IgD-negative memory B cell (primary cell): ENCODE results near the gene KCNK1. TPM values are rescaled to one million over a fixed set of nuclear protein-coding genes. Genes with fewer than 3 reads are reported as not detected.
"Not testable (repeated sequence)": the region's sequence is repeated elsewhere in the genome, so short reads cannot be mapped to it uniquely, and the experiment has no call there.

Experiments
- H3K27ac Mint-ChIP-seq, 3 donors: one replicate each; pipeline ENCODE4 v1.8.0; 2020 to 2022; ENCODE audit warnings: mild to moderate bottlenecking in 3 of 3, mixed read lengths in 3 of 3, moderate library complexity in 1 of 3
- H3K27me3 Mint-ChIP-seq: one replicate; pipeline ENCODE4 v1.8.0; 2021; ENCODE audit warnings: mixed read lengths
- H3K36me3 Mint-ChIP-seq: one replicate; pipeline ENCODE4 v1.8.0; 2020; ENCODE audit warnings: mild to moderate bottlenecking, mixed read lengths
- H3K4me1 Mint-ChIP-seq, 3 donors: one replicate each; pipeline ENCODE4 v1.8.0; 2020 to 2022; ENCODE audit warnings: mixed read lengths in 3 of 3, mild to moderate bottlenecking in 1 of 3
- H3K4me3 Mint-ChIP-seq, 4 donors: one replicate each; pipeline ENCODE4 v1.8.0; 2020 to 2022; ENCODE audit warnings: mild to moderate bottlenecking in 4 of 4, mixed read lengths in 4 of 4, moderate library complexity in 3 of 4
- H3K9me3 Mint-ChIP-seq, 3 donors: one replicate each; pipeline ENCODE4 v1.8.0; 2020 to 2021; ENCODE audit warnings: mixed read lengths in 3 of 3, mild to moderate bottlenecking in 1 of 3
- polyA plus RNA-seq: library from polyadenylated mRNA; unstranded; fragments of 300-500 nt; fragmentation: Illumina TruSeq; gene quantifications from one replicate; pipeline ENCODE4 v1.2.3, GENCODE V29; 2021

The KCNK1 gene
- polyA plus RNA-seq, 1 donor from 2014 or later = not detected

DNA sequence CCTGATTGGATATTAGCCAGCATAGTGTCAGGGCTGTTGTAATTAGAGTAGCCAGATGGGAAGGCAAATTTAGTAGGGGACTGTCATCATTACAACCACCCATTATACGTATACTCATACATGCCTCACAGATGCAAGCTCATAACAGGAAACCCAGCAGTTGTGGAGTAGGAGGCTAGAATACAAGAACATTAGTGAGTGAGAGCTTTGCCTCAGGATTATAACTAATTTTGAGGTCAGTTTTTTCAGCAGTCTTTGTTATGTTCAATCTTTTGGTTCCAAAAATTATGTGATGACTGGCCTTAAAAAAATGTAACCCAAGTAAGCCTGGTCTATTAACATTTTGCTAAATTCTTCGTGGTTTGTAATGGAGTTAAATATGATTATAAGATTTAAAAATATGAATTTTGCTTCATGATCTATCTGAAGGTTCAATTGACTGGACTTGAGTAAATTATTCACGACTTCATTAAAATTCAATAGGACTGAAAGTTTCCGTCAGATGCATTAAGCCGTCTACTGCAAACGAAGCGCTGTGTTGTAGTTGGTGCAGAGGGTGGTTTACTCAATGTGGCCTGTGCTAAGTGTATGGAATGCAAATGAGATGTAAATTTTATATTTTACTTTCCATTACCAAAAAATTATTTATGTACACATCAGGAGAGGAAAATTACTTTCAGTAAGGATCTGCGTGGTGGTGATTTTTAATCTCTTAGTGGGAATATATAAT, 48.8 kb downstream of the KCNK1 start:
- Mint-ChIP-seq H3K9me3 (peaks cover 0 to 4% (median 3%) of the 10 kb centered on the region in 3 donors), H3K27me3 (no peaks in the 10 kb centered on the region), H3K4me1 (no peaks in the 10 kb centered on the region), H3K27ac (no peak overlapping the region), H3K4me3 (no peak overlapping the region), H3K36me3 (no peaks in the 10 kb centered on the region)

DNA sequence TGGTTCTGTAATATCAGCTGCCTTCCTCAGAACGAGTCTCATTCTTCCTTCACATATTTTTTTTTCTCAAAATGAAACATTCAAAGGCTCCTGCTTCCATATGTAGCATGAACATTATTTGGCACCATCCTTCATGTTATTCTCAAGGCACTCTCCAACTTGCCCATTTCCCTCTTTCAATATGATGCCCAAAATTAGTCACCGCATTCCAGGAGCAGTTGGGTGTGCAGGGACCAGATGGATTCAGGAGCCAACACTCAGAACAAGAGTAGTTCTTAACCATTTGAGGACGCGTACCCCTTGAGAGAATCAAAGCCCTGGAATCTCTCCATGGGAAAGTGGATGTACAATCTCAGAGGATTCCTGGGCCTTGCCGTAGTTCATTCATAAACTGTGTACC, 50.3 kb downstream of the KCNK1 start:
- no peaks in the 10 kb centered on the region for H3K36me3 Mint-ChIP-seq
- H3K4me1 Mint-ChIP-seq = no peaks in the 10 kb centered on the region
- H3K4me3 Mint-ChIP-seq = no peak overlapping the region
- H3K27me3 Mint-ChIP-seq = no peaks in the 10 kb centered on the region
- no peak overlapping the region for H3K27ac Mint-ChIP-seq
- peaks cover 0 to 4% (median 3%) of the 10 kb centered on the region in 3 donors for H3K9me3 Mint-ChIP-seq

DNA sequence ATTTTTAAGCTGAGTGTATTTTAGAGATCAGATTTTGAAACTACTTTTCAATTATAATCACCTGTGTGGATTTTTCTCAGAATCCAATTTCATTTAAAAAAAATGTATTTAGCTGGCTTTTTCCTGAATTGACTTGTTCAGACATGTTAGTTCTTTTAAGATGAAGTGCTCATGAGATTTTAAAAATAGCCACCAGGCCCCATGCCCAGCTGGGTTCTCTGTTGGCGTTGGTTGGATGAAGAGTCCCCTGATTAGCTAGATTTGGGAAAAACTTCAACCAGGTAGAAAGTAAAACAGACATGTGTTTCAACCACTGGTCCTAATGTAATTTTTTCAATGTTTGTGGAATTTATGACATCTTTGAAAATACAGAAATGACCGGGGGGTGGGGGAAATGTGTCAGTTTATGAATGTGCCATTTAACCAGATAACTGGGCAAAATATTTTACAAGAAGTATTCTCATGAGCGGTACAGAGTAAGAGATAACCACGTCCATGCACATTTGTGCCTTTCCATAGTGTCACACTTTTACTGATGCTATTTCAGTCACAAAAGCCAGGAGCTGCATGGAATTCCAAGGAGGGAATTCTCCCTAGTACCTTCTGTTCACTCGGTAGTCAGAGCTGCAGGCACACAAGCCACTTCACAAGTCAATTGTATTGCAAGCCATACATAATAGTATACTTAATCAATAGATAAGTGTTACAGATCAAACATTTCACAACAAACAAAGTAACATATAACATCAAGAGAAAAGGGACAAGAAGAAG, 51.1 kb downstream of the KCNK1 start:
- Mint-ChIP-seq H3K4me1 (no peaks in the 10 kb centered on the region), H3K27ac (no peak overlapping the region), H3K36me3 (no peaks in the 10 kb centered on the region), H3K9me3 (peaks cover 0 to 4% (median 3%) of the 10 kb centered on the region in 3 donors), H3K27me3 (no peaks in the 10 kb centered on the region), H3K4me3 (no peak overlapping the region)

DNA sequence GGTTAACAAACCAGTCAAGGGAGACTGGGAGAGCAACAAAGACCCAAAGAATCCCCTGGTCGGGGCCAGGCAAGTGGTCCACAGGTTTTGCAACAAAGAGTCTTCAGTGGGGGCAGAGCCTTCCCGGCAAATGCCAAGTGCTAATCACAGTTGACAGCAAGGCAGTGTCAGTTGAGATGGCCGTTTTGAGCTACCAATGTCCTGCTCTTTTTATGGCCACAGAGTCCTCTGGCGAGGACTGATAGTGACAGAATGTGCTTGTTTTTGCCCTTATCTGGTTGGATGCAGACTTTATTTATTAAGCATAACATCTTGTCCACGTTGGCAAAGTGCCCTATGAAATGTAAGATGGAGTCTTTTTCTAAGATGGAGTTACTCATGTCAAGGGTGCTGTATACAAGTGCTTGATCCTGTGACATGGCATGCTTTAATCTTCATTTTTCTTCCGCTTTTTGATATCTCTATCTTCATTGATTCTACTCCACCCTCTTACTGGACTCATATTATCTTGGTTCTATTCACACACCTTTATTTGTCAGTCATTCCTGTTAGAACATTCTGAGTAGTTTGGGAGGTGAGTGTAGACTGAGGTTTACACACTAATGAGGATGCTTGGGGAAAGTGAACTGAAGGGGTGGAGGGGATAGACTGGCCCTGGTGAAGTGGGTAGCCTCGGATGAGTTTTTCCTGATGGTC, 51.8 kb downstream of the KCNK1 start:
- Mint-ChIP-seq H3K27me3 (peaks cover 1% of the 10 kb centered on the region), H3K4me1 (no peaks in the 10 kb centered on the region), H3K36me3 (no peaks in the 10 kb centered on the region), H3K9me3 (peaks cover 2 to 4% (median 3%) of the 10 kb centered on the region in 3 donors), H3K27ac (no peak overlapping the region), H3K4me3 (no peak overlapping the region)

DNA sequence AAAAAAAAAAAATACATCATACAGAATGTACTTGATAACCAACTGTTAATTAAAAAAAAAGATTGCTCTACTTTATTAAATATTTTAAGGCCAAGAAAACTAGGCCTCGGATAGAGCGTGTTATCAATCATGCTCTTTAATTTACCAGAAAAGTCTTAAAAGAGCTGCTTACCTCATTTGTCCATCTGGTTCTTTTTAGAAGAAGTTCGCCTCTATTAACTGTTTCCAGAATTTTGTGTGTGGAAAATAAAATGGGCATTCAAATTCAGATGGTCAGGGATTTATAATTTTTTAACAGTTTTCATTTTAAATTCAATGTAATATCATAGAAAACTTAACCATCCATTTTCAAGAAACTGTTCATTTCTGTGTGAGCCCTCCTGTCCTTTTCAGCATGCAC, 53.8 kb downstream of the KCNK1 start:
- H3K27me3 Mint-ChIP-seq = peaks cover 2% of the 10 kb centered on the region
- no peak overlapping the region for H3K27ac Mint-ChIP-seq
- peaks cover 0 to 3% (median 2%) of the 10 kb centered on the region in 3 donors for H3K9me3 Mint-ChIP-seq
- H3K36me3 Mint-ChIP-seq = no peaks in the 10 kb centered on the region
- H3K4me1 Mint-ChIP-seq = no peaks in the 10 kb centered on the region
- H3K4me3 Mint-ChIP-seq = no peak overlapping the region

DNA sequence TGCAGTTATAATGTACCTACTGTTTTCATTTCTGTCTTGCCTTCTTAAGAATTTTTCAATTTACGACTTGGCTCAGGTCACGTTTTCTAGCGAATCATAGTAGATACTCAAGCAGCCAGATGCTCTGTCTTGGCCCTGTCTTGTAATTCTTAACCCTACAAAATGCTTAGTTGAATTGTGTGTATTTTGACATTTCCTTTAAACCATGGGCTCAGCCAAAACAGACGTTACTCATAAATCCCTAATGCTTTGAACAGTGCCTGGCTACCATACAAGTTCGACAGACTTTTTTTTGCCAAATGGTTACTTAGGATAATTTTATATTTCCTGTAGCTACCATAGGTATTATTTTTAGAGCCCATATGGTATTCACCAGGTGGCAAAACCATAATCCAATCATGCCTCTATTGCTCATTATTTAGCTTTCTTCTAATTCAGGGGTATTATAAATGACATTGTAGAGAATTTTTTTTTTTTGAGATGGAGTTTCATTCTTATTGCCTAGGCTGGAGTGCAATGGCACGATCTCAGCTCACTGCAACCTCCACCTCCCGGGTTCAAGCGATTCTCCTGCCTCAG, 54.3 kb downstream of the KCNK1 start:
- H3K27ac Mint-ChIP-seq = no peak overlapping the region
- peaks cover 5% of the 10 kb centered on the region for H3K27me3 Mint-ChIP-seq
- no peaks in the 10 kb centered on the region for H3K36me3 Mint-ChIP-seq

DNA sequence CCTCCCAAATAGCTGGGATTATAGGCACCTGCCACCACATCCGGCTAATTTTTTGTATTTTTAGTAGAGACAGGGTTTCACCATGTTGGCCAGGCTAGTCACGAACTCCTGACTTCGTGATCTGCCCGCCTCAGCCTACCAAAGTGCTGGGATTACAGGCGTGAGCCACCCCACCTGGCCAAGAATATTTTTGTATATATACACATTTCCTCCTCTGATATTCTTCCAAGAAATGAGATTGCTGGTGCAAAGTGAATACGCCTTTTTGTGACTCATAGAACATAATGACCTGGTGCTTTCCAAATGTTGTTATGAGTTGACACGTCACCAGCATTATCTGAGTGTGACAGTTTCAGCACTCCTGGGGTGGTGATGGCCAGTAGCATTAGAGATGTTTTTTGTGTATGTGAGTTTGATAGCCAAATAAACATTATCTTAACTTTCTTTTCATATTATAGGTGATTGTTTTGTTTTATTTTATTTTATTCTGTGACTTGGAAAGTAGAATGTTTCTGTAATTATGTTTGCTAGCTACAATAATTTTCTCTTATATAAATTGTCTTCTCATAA, 54.9 kb downstream of the KCNK1 start:
- no peak overlapping the region for H3K27ac Mint-ChIP-seq
- H3K36me3 Mint-ChIP-seq = no peaks in the 10 kb centered on the region
- peaks cover 6% of the 10 kb centered on the region for H3K27me3 Mint-ChIP-seq
- H3K4me1 Mint-ChIP-seq = peaks cover 0 to 2% (median 0%) of the 10 kb centered on the region in 3 donors
- H3K9me3 Mint-ChIP-seq = peaks cover 0 to 3% (median 2%) of the 10 kb centered on the region in 3 donors
- no peak overlapping the region for H3K4me3 Mint-ChIP-seq

More for the DNA sequence above, 54.3 kb downstream of the KCNK1 start:
- Mint-ChIP-seq H3K4me3 (no peak overlapping the region), H3K9me3 (peaks cover 0 to 3% (median 2%) of the 10 kb centered on the region in 3 donors), H3K4me1 (peaks cover 0 to 2% (median 0%) of the 10 kb centered on the region in 3 donors)

DNA sequence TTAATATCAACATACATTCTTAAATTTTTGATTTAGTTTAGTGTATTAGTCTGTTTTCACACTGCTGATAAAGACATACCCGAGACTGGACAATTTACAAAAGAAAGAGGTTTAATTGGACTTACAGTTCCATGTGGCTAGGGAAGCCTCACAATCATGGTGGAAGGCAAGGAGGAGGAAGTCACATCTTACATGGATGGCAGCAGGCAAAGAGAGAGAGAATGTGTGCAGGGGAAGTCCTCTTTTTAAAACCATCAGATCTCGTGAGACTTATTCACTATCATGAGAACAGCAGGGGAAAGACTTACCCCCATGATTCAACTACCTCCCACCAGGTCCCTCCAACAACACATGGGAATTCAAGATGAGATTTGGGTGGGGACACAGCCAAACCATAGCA, 56.5 kb downstream of the KCNK1 start:
- H3K9me3 Mint-ChIP-seq, H3K4me1 Mint-ChIP-seq, H3K36me3 Mint-ChIP-seq, H3K4me3 Mint-ChIP-seq, H3K27me3 Mint-ChIP-seq, H3K27ac Mint-ChIP-seq: not testable (repeated sequence)

DNA sequence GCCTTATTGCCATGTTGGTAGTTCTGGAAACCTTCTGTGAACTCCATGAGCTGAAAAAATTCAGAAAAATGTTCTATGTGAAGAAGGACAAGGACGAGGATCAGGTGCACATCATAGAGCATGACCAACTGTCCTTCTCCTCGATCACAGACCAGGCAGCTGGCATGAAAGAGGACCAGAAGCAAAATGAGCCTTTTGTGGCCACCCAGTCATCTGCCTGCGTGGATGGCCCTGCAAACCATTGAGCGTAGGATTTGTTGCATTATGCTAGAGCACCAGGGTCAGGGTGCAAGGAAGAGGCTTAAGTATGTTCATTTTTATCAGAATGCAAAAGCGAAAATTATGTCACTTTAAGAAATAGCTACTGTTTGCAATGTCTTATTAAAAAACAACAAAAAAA, 57.4 kb downstream of the KCNK1 start:
- H3K27ac Mint-ChIP-seq = no peak overlapping the region
- H3K4me1 Mint-ChIP-seq = peaks cover 0 to 2% (median 0%) of the 10 kb centered on the region in 3 donors
- no peak overlapping the region for H3K4me3 Mint-ChIP-seq
- peaks cover 6% of the 10 kb centered on the region for H3K27me3 Mint-ChIP-seq
- no peaks in the 10 kb centered on the region for H3K36me3 Mint-ChIP-seq
- H3K9me3 Mint-ChIP-seq = peaks cover 0 to 3% (median 2%) of the 10 kb centered on the region in 3 donors

DNA sequence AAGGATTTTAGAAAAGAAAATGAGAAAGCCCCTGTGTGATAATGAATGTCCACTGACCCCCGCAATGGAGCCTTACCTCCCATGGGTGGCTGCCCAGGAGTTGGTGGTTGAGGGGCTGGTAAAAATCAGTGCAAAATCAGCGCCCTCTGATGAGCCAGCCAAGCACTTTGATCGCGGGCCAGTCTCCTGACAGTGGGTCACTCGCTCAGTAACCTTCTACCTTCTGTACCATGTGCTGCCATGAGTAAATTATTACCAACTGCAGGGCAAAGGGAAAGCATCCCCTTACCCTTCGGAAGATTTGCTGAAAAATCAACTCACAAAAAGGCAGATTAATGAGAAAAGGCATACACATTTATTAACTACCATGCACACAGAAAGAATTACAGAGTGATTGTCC, 58.8 kb downstream of the KCNK1 start:
- H3K27me3 Mint-ChIP-seq = peaks cover 6% of the 10 kb centered on the region
- no peaks in the 10 kb centered on the region for H3K36me3 Mint-ChIP-seq
- H3K4me3 Mint-ChIP-seq = no peak overlapping the region
- peak overlapping the region in 1 of 3 donors; percentile 71 for H3K27ac Mint-ChIP-seq
- peaks cover 0 to 2% (median 0%) of the 10 kb centered on the region in 3 donors for H3K4me1 Mint-ChIP-seq
- H3K9me3 Mint-ChIP-seq = peaks cover 0 to 3% (median 2%) of the 10 kb centered on the region in 3 donors

DNA sequence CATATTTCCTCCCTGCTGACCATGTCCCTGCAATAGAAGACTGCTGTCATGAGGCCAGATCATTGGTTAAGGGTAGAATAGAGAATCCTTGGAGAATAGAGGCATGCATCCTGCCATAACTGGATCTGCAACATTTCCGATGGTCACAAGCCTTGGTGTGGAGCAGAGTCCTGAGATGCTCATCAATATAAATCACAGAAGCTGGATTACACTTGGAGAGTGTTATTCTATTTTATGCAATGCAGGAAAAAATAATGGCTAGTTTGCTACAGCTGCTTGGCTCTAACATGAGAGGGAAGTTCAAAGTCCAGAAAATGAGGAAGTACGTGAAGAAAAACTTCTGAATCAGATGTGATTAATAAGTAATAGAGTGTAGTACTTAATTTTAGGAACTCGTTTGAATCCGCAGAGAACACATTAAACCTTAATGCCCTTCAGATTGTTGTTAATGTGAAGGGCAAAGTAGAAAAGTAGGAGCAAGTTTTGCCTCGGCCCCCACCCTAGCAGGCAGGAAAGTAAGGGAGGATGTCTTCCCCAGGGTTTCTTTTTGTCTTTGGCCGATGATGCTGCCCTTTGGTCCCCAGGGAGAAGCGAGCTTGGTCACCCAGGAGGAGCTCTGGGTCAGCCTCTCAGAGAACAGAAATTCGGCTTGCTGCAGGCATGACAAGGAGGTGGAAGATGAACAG, 59.5 kb downstream of the KCNK1 start:
- H3K9me3 Mint-ChIP-seq = peaks cover 0 to 3% (median 2%) of the 10 kb centered on the region in 3 donors
- H3K27me3 Mint-ChIP-seq = peaks cover 6% of the 10 kb centered on the region
- no peak overlapping the region for H3K4me3 Mint-ChIP-seq
- no peaks in the 10 kb centered on the region for H3K36me3 Mint-ChIP-seq
- peak overlapping the region in 1 of 3 donors; percentile 71 for H3K27ac Mint-ChIP-seq
- H3K4me1 Mint-ChIP-seq = peaks cover 0 to 2% (median 0%) of the 10 kb centered on the region in 3 donors

DNA sequence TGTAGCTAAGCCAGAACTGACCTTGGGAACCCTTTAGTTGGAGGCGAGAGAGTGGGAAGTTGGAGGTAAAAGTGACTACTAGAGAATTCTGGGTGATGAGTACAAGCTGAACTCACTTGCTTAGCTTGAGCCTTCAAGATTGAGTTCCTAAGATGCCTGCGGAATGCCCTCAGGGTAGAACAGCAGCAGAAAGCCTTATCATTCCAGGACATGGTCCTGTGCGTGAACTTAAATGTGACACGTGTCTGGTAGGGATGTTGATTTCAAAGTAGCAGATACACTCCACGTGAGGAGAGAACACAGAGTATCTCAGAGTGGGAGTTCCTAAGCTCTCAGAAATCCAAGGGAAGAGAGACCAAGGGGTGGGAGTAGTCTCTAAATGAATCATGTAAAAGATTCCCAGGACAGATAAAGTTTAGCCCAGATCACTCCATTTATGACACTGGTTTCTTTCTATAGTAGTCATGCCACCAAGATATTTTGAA, 60.1 kb downstream of the KCNK1 start:
- Mint-ChIP-seq H3K9me3 (peaks cover 0 to 3% (median 2%) of the 10 kb centered on the region in 3 donors), H3K4me3 (no peak overlapping the region), H3K27me3 (peaks cover 6% of the 10 kb centered on the region), H3K36me3 (no peaks in the 10 kb centered on the region), H3K4me1 (peaks cover 0 to 2% (median 0%) of the 10 kb centered on the region in 3 donors), H3K27ac (no peak overlapping the region)

DNA sequence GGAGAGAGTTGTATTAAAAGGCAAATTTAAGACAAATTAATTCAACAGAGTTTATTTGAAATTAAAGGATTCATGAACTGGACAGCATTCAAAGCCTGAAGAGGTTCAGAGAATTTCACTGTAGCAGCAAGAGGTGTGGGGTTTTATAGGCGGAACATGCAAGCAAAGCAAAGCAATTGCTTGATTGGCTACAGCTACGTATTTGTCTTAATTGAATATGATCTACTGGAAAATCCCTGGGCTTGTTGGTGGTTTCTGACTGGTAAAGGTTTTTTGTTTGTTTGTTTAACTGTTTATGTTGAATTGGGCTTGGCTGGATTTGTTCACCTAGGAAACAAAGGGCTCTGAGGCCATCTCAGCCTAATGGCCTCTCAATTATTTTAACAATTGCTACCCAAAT, 61.5 kb downstream of the KCNK1 start:
- Mint-ChIP-seq H3K27ac (no peak overlapping the region), H3K27me3 (peaks cover 4% of the 10 kb centered on the region), H3K4me3 (no peak overlapping the region), H3K4me1 (peaks cover 0 to 2% (median 0%) of the 10 kb centered on the region in 3 donors), H3K9me3 (no peaks in the 10 kb centered on the region), H3K36me3 (no peaks in the 10 kb centered on the region)

DNA sequence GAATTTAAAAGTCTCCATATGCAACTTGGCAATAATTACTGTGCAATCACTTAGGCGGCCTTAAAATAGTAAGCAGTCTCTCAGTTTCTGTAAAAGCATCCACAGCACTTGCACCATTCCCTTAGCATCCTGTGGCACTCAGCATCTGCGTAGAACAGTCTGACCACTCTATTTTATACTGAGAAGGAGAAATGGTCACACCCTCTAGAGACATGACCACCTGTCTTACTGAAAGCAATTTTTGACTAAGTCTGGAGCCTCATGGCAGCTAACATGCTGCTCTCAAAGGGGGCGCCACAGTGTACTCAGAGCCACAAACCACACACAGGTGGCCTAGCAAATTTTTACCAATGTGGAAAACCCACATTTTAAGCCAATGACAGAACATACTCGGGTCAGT, 62.0 kb downstream of the KCNK1 start:
- Mint-ChIP-seq H3K36me3 (no peaks in the 10 kb centered on the region), H3K4me1 (peaks cover 0 to 2% (median 0%) of the 10 kb centered on the region in 3 donors), H3K27ac (no peak overlapping the region), H3K9me3 (no peaks in the 10 kb centered on the region), H3K27me3 (peaks cover 4% of the 10 kb centered on the region), H3K4me3 (no peak overlapping the region)
